SK-N-SH treated with all-trans-retinoic acid at 6 μM for 48 hours (cell line): Measurements from ENCODE around the gene TSC1.
"Not testable (repeated sequence)": the region's sequence is repeated elsewhere in the genome, so short reads cannot be mapped to it uniquely, and the experiment has no call there.

Experiments
- ATAC-seq: fragments of 200-7000 bp; cut with Tn5 transposase; 3 replicates; pipeline ENCODE4 v1.9.1; 2020; ENCODE audit warnings: mild to moderate bottlenecking, moderate library complexity
- ARNTL ChIP-seq: fragments of 450-650 bp; formaldehyde crosslinking; IDR thresholded peaks from 2 replicates; pipeline ENCODE4 v1.5.0; 2020; ENCODE audit warnings: low read depth, mild to moderate bottlenecking, moderate library complexity, borderline replicate concordance
- BACH2 ChIP-seq: fragments of 250-450 bp; sonication (Bioruptor Pico); IDR thresholded peaks from 2 replicates; pipeline ENCODE4 v1.9.0; 2021; ENCODE audit warnings: mild to moderate bottlenecking, borderline replicate concordance
- CSDC2 ChIP-seq: fragments of 250-450 bp; sonication (Bioruptor Pico); IDR thresholded peaks from 2 replicates; pipeline ENCODE4 v1.5.0; 2020; ENCODE audit warnings: mild to moderate bottlenecking, moderate library complexity
- CSRNP3 ChIP-seq: fragments of 250-450 bp; sonication (Bioruptor Pico); IDR thresholded peaks from 2 replicates; pipeline ENCODE4 v1.5.1; 2021; ENCODE audit warnings: mild to moderate bottlenecking, moderate library complexity
- ESRRG ChIP-seq: fragments of 250-450 bp; sonication (Bioruptor Pico); IDR thresholded peaks from 2 replicates; pipeline ENCODE4 v1.6.1; 2021; ENCODE audit warnings: mild to moderate bottlenecking
- GLIS3 ChIP-seq: fragments of 250-450 bp; sonication (Bioruptor Pico); IDR thresholded peaks from 2 replicates; pipeline ENCODE4 v1.5.0; 2020; ENCODE audit warnings: mild to moderate bottlenecking, moderate library complexity
- ISL1 ChIP-seq: fragments of 250-450 bp; sonication (Bioruptor Pico); IDR thresholded peaks from 2 replicates; pipeline ENCODE4 v2.1.2; 2022; ENCODE audit warnings: mild to moderate bottlenecking, moderate library complexity
- OSR1 ChIP-seq: fragments of 250-450 bp; sonication (Bioruptor Pico); IDR thresholded peaks from 2 replicates; pipeline ENCODE4 v1.8.0; 2022; ENCODE audit warnings: moderate library complexity, mild to moderate bottlenecking, inconsistent platforms
- PATZ1 ChIP-seq: fragments of 250-450 bp; sonication (Bioruptor Pico); IDR thresholded peaks from 2 replicates; pipeline ENCODE4 v1.8.0; 2020; ENCODE audit warnings: mild to moderate bottlenecking, moderate library complexity, borderline replicate concordance
- PPARA ChIP-seq: fragments of 250-450 bp; sonication (Bioruptor Pico); IDR thresholded peaks from 2 replicates; pipeline ENCODE4 v1.5.0; 2020; ENCODE audit warnings: mild to moderate bottlenecking, borderline replicate concordance
- RARB ChIP-seq: fragments of 250-450 bp; sonication (Bioruptor Pico); IDR thresholded peaks from 2 replicates; pipeline ENCODE4 v1.8.0; 2021; ENCODE audit warnings: mild to moderate bottlenecking, moderate library complexity
- SNAI2 ChIP-seq: fragments of 250-450 bp; sonication (Bioruptor Pico); IDR thresholded peaks from 2 replicates; pipeline ENCODE4 v1.5.0; 2020; ENCODE audit warnings: mild to moderate bottlenecking, moderate library complexity
- TCF4 ChIP-seq: fragments of 250-450 bp; sonication (Bioruptor Pico); IDR thresholded peaks from 2 replicates; pipeline ENCODE4 v1.8.0; 2021; ENCODE audit warnings: mild to moderate bottlenecking, moderate library complexity, borderline replicate concordance
- TOX ChIP-seq: fragments of 250-450 bp; sonication (Bioruptor Pico); IDR thresholded peaks from 2 replicates; pipeline ENCODE4 v1.8.0; 2021; ENCODE audit warnings: mild to moderate bottlenecking, moderate library complexity, borderline replicate concordance
- ZC3H10 ChIP-seq: fragments of 250-450 bp; sonication (Bioruptor Pico); IDR thresholded peaks from 2 replicates; pipeline ENCODE4 v1.5.1; 2021; ENCODE audit warnings: mild to moderate bottlenecking, moderate library complexity
- ZFP3 ChIP-seq: fragments of 250-450 bp; sonication (Bioruptor Pico); IDR thresholded peaks from 2 replicates; pipeline ENCODE4 v1.5.0; 2020; ENCODE audit warnings: mild to moderate bottlenecking, moderate library complexity
- ZNF565 ChIP-seq: fragments of 450-650 bp; formaldehyde crosslinking; conservative IDR thresholded peaks from 2 replicates; pipeline ENCODE4 v1.5.0; 2020; ENCODE audit warnings: low read depth, mild to moderate bottlenecking, moderate library complexity
- ZNF70 ChIP-seq: fragments of 450-650 bp; formaldehyde crosslinking; IDR thresholded peaks from 2 replicates; pipeline ENCODE4 v1.5.0; 2020; ENCODE audit warnings: mild to moderate bottlenecking, moderate library complexity
- ZNF8 ChIP-seq: fragments of 450-650 bp; formaldehyde crosslinking; IDR thresholded peaks from 2 replicates; pipeline ENCODE4 v1.5.0; 2020; ENCODE audit warnings: mild to moderate bottlenecking, moderate library complexity
- TF ChIP-seq, protein P1 (sequence below): fragments of 250-450 bp; sonication (Bioruptor Pico); IDR thresholded peaks from 2 replicates; pipeline ENCODE4 v1.5.0; 2020; ENCODE audit warnings: mild to moderate bottlenecking, moderate library complexity
- TF ChIP-seq, protein P2 (sequence below): fragments of 250-450 bp; sonication (Bioruptor Pico); IDR thresholded peaks from 2 replicates; pipeline ENCODE4 v1.8.0; 2021; ENCODE audit warnings: low read depth, mild to moderate bottlenecking, moderate library complexity, borderline replicate concordance
- TF ChIP-seq, protein P3 (sequence below): fragments of 250-450 bp; sonication (Bioruptor Pico); IDR thresholded peaks from 2 replicates; pipeline ENCODE4 v1.5.1; 2020; ENCODE audit warnings: low read depth, mild to moderate bottlenecking, moderate library complexity

Gene TSC1

DNA sequence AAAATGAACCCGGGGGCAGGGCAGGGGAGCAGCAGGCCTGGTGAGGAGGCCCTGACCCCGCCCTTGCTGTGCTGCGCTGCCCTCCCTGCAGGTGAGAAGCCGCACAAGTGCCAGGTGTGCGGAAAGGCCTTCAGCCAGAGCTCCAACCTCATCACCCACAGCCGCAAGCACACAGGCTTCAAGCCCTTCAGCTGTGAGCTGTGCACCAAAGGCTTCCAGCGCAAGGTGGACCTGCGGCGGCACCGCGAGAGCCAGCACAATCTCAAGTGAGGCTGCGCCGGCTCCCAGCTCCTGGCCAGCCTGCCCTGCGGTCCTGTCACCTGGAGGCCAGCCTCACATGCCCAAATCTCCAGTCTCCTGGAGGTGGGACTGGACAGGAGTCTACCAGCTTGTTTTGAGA lies 46.4 kb upstream of the TSC1 start:
- no peak for ATAC-seq
- TF ChIP-seq PATZ1 (CRISPR knock-in tag) (no peak), RARB (CRISPR knock-in tag) (no peak), TCF4 (CRISPR knock-in tag) (no peak), GLIS3 (no peak), ZFP3 (CRISPR knock-in tag) (no peak), PPARA (CRISPR knock-in tag) (no peak), OSR1 (CRISPR knock-in tag) (no peak), ISL1 (no peak), ARNTL (CRISPR knock-in tag) (no peak), CSDC2 (CRISPR knock-in tag) (no peak), ZNF565 (CRISPR knock-in tag) (no peak), ZC3H10 (CRISPR knock-in tag) (no peak), TOX (CRISPR knock-in tag) (no peak), ZNF8 (CRISPR knock-in tag) (no peak), CSRNP3 (CRISPR knock-in tag) (no peak), ESRRG (no peak)
- TF ChIP-seq, protein P1, sequence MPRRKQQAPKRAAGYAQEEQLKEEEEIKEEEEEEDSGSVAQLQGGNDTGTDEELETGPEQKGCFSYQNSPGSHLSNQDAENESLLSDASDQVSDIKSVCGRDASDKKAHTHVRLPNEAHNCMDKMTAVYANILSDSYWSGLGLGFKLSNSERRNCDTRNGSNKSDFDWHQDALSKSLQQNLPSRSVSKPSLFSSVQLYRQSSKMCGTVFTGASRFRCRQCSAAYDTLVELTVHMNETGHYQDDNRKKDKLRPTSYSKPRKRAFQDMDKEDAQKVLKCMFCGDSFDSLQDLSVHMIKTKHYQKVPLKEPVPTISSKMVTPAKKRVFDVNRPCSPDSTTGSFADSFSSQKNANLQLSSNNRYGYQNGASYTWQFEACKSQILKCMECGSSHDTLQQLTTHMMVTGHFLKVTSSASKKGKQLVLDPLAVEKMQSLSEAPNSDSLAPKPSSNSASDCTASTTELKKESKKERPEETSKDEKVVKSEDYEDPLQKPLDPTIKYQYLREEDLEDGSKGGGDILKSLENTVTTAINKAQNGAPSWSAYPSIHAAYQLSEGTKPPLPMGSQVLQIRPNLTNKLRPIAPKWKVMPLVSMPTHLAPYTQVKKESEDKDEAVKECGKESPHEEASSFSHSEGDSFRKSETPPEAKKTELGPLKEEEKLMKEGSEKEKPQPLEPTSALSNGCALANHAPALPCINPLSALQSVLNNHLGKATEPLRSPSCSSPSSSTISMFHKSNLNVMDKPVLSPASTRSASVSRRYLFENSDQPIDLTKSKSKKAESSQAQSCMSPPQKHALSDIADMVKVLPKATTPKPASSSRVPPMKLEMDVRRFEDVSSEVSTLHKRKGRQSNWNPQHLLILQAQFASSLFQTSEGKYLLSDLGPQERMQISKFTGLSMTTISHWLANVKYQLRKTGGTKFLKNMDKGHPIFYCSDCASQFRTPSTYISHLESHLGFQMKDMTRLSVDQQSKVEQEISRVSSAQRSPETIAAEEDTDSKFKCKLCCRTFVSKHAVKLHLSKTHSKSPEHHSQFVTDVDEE (CRISPR knock-in tag): no peak
- TF ChIP-seq, protein P2, sequence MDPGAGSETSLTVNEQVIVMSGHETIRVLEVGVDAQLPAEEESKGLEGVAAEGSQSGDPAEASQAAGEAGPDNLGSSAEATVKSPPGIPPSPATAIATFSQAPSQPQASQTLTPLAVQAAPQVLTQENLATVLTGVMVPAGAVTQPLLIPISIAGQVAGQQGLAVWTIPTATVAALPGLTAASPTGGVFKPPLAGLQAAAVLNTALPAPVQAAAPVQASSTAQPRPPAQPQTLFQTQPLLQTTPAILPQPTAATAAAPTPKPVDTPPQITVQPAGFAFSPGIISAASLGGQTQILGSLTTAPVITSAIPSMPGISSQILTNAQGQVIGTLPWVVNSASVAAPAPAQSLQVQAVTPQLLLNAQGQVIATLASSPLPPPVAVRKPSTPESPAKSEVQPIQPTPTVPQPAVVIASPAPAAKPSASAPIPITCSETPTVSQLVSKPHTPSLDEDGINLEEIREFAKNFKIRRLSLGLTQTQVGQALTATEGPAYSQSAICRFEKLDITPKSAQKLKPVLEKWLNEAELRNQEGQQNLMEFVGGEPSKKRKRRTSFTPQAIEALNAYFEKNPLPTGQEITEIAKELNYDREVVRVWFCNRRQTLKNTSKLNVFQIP (CRISPR knock-in tag): no peak

DNA sequence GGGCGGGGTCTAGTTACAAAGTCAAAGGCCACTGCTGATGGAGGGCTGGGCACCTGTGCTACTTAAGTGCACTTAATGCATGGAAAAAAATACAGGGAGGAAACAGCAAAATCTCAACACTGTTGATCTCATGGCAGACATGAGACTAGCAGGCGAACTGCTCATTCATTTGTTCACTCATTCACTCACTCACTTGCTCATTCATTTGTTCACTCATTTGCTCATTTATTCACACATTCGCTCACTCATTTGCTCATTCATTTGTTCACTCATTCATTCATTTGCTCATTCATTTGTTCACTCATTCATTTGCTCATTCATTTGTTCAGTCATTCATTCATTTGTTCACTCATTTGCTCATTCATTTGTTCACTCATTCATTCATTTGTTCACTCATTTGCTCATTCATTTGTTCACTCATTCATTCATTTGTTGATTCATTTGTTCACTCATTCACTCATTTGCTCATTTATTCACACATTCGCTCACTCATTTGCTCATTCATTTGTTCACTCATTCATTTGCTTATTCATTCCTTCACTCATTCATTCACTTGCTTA lies 45.7 kb upstream of the TSC1 start:
- ATAC-seq: not testable (repeated sequence)

- no peak for ATAC-seq
- TF ChIP-seq ARNTL (CRISPR knock-in tag): no peak
- TF ChIP-seq SNAI2: no peak
- no peak for TF ChIP-seq PATZ1 (CRISPR knock-in tag)
- TF ChIP-seq GLIS3: no peak
- TF ChIP-seq, protein P2 (CRISPR knock-in tag): no peak
- no peak for TF ChIP-seq CSRNP3 (CRISPR knock-in tag)
- TF ChIP-seq ESRRG: no peak
- TF ChIP-seq ZFP3 (CRISPR knock-in tag): no peak
- no peak for TF ChIP-seq ZNF70 (CRISPR knock-in tag)
- no peak for TF ChIP-seq OSR1 (CRISPR knock-in tag)
- no peak for TF ChIP-seq PPARA (CRISPR knock-in tag)
- no peak for TF ChIP-seq BACH2 (CRISPR knock-in tag)
- no peak for TF ChIP-seq ZC3H10 (CRISPR knock-in tag)
- TF ChIP-seq ZNF565 (CRISPR knock-in tag): no peak
- TF ChIP-seq, protein P3, sequence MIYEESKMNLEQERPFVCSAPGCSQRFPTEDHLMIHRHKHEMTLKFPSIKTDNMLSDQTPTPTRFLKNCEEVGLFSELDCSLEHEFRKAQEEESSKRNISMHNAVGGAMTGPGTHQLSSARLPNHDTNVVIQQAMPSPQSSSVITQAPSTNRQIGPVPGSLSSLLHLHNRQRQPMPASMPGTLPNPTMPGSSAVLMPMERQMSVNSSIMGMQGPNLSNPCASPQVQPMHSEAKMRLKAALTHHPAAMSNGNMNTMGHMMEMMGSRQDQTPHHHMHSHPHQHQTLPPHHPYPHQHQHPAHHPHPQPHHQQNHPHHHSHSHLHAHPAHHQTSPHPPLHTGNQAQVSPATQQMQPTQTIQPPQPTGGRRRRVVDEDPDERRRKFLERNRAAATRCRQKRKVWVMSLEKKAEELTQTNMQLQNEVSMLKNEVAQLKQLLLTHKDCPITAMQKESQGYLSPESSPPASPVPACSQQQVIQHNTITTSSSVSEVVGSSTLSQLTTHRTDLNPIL (CRISPR knock-in tag): no peak
- no peak for TF ChIP-seq RARB (CRISPR knock-in tag)
- TF ChIP-seq CSDC2 (CRISPR knock-in tag): no peak
Observed at GRCh38 chr9:132989414-132989996, 45.1 kb upstream of the TSC1 start.
